GM12873 (cell line): Measurements from ENCODE around the gene MORF4L2.

Experiments used
- TF ChIP-seq, protein P1 (sequence below): IDR thresholded peaks from 2 replicates; pipeline ENCODE4 v1.5.1; 2012; ENCODE audit warnings: low read depth, mild to moderate bottlenecking, moderate library complexity, low read length, control low read depth; ENCODE audit not compliant: insufficient read depth; ENCODE audit errors: missing control alignments

MORF4L2 gene

DNA sequence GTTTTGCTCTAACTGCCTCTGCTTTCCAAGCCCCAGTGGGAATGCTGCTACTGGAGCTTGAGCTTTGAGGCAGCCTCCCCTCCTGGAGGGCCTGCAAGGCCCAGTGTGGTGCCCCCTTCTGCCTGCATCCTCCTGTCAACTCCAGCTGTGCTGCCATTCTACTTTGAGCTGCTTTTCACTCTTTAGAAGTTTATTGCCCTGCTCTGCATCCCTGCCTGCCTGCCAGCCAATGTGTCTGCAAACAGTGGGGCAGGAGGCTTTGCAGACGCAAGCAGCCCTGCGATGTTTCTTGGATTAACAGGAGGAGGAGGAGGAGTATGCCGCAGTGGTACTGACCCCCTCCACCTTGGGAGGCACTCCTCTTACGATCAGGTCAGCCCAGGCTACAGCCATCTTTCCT is 40.6 kb upstream of the MORF4L2 start:
- TF ChIP-seq, protein P1, sequence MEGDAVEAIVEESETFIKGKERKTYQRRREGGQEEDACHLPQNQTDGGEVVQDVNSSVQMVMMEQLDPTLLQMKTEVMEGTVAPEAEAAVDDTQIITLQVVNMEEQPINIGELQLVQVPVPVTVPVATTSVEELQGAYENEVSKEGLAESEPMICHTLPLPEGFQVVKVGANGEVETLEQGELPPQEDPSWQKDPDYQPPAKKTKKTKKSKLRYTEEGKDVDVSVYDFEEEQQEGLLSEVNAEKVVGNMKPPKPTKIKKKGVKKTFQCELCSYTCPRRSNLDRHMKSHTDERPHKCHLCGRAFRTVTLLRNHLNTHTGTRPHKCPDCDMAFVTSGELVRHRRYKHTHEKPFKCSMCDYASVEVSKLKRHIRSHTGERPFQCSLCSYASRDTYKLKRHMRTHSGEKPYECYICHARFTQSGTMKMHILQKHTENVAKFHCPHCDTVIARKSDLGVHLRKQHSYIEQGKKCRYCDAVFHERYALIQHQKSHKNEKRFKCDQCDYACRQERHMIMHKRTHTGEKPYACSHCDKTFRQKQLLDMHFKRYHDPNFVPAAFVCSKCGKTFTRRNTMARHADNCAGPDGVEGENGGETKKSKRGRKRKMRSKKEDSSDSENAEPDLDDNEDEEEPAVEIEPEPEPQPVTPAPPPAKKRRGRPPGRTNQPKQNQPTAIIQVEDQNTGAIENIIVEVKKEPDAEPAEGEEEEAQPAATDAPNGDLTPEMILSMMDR, result no peak

DNA sequence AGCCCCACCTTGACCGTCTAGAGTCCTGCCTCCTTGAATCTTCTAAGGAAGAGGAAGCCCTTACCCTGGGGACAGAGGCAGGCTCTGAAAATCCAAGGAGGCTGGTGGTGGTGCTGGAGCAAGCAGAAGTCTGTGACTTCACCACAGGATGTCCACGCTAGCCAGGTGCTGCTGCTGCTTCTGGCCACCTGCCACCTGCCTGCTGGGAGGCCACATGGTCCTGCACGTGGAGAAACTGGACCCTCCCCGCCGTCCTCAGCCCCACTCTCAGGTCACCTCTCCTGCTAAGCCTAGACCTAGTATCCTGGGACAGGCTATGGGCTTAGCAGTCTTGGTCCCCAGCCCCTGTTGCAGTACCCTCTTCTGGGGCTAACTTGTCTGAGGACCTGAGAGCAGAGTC is 40.0 kb upstream of the MORF4L2 start:
- TF ChIP-seq, protein P1, result no peak

DNA sequence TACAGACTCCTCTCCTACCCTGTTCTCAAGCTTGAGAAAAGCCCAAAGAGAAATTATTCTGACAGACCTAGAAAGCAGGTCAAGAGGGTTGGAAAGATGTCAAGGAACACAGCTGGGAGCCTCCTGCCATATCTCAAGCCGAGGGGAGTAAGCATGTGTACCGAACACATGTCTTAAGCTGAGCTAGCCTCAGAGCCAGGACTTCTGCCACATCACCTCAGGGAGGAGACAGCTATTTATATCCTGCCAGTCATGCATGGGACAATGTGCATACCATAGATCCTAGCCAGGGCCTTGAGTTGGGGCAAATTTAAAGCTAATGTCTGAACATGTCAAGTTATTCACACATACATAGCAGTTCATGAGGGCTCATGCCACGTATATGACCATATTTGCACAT is 36.0 kb upstream of the MORF4L2 start:
- TF ChIP-seq, protein P1, result no peak

DNA sequence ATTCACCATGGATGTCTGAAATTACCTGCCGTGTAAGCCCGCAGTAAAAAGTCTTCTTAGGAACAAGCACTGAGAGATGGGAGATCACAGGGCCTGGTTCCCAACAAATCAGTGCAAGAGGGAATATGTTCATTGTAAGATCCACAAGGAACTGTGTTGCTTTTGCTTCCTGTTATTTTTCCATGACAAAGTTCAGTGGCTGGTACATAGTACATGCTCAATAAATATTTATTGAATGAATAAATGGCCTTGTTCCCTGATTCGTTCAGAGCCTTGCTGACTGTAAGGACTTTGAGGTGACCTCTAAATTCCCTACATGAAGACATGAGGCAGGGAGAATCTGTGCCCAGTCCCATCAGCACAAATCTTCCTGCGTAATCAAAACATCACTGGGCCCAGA is 31.6 kb upstream of the MORF4L2 start:
- TF ChIP-seq, protein P1, result no peak

DNA sequence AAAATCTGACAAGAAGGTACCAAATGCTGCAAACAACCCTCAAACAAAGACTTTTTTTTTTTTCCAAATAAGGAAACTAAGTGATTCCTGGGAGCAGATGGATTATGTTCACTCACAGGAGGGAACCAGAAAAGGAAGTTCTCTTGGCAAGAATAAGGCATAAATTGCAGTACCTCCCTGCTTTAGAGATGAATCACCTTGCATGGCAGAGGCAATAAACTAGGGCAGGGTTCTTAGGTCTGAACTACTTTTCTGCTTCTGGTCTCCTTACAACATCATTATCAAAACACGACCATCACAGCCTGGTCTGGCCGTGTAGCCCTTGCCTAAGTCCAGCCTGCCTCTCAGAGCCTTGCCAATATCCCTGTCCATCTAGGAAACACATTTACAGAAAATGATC is 30.5 kb upstream of the MORF4L2 start:
- TF ChIP-seq, protein P1, result no peak

DNA sequence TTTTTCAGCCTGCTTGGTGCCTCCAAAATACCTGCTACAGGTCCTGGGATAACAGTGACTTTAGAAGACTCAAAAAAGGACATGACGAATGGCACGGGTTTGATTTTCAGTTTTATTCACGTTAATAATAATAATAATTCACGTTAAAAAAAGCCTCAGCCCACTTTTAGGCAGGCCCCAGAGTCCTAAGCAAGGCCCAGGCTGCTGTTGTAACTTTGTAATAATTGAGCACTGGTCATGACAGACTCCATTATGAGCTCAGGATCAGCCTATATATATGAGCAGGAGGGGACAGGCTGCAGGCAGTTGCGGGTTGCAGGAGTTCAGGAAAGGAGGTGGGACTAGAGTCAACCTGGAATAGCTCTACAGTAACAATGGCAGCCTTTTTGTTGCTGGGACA is 24.1 kb upstream of the MORF4L2 start, which contains the start of gene TMEM31:
Gene TMEM31, plus strand, starts transcription at position 301 of the 400 bp plus-strand sequence. CDS start 1,350 bp downstream, outside the sequence.
- TF ChIP-seq, protein P1, result no peak

DNA sequence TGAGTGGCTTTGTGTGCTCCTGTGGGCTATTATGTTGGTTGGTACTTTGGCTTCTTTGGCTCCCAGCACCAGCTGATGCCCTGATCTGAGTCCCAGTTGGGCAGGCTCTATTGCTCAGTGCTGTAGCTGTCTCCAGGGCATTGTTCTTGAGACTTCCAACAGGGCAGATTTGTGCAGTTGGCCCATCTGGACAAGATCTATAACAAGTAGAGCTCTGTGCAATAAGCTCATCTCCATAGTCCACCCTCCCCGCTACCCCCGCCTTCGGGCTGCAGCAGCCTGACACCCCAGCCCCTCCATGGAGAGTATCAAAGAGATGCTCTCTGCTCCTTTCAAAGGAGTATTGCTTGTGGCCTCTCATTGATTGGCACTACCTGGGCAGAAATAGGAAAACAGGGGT is 18.4 kb upstream of the MORF4L2 start:
- TF ChIP-seq, protein P1, result no peak
